ENCODE results near the gene GFRA1.
"Not testable (repeated sequence)": the region's sequence is repeated elsewhere in the genome, so short reads cannot be mapped to it uniquely, and the experiment has no call there.

The GFRA1 gene

DNA sequence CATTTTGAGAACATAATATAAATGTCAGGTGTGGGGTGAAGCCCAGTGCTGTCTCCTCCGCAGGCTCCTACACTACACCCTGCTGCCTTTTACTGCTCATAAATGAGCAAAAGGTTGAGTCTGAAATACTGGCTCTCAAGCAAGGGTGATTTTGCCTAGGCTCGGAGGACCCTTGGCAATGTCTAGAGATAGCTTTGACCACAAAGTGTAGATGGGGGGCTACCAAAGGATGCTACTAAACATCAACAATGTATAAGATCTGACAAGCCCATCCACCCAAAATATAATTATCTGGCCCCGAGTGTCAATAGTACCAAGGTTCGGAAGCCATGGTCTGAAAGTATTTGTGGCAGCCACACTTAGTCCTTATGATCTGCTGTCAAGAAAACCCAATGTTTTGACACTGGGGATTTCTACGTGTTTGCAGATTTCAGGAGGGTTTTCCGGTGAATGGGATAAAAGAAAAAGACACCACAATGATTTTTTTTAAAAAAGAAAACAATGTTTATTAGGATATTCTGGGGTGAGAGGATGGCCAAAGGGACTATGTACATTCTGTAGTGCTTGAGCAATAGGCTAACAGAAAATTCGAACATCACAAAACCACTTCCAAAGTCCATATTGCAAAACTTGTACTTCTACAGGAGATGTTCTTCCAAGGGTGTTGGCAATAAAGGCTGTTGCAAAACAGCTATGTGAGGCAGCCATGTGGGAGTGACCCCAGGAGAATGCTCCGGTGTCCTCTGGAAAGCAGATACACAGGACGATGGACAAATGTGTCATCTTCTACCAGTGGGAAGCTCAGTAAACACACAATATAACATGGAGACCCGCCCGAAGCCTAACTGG lies 216.3 kb downstream of the GFRA1 start:
- no peak for DNase-seq

- DNase-seq = no peak
Observed at GRCh38 chr10:116055917-116056252, 217.1 kb downstream of the GFRA1 start.

DNA sequence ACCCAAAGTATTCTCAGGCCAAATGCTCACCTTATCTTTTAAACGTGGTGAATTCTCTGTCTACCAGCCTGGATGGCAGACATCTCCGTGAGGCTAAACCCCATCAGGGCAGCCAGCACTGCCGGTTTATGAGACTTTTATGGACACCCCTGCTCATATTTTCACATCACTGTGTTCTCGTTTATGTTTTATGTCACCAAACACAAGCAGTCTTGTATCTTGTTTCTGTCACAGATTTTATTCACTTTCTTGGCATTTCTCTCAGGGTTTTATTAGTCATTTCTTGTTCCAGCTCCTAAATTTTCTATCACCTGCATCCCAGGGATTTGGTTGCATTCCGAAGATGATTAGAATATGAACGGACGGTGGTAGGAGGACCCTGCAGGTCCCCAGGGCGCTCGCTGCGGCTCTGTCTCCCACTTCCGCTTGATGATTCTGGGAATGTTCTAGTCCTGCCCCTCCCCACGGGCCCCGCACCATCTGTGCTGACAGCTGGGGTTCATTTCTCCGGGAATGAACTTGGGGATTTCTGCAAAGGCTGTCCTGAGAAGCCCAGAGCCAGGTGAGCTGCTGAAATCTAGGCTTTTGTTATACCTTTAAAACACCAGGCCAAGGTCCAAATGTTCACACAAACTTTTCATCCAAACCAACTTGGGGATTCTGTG lies 217.6 kb downstream of the GFRA1 start:
- DNase-seq = no peak

DNA sequence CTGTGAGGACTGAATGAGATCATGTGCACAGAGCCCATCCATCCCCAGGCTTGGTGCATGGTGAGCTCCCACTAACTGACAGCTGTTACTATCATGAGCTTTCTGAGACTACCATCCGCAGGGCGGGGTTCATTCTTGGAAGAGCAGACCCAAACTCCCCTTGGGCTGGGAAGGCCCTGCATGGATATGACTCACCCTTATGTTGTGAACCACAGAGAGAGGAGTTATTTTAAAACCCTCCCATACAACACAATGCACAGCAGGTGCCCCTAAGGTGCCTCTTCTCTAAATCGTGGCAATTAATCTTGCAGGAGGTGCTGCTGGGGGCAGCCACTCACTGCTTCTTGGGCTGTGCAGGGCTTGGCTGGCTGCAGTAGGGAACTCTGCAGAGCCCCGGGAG lies 219.1 kb downstream of the GFRA1 start:
- no peak for DNase-seq

GRCh38 chr10:116053009-116053730 lies 219.8 kb downstream of the GFRA1 start:
- not testable (repeated sequence) for DNase-seq

DNA sequence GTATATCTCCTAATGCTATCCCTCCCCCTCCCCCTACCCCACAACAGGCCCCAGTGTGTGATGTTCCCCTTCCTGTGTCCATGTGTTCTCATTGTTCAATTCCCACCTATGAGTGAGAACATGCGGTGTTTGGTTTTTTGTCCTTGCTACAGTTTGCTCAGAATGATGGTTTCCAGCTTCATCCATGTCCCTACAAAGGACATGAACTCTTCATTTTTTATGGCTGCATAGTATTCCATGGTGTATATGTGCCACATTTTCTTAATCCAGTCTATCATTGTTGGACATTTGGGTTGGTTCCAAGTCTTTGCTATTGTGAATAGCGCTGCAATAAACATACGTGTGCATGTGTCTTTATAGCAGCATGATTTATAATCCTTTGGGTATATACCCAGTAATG lies 220.5 kb downstream of the GFRA1 start:
- DNase-seq = not testable (repeated sequence)

- no peak for DNase-seq
Observed at GRCh38 chr10:116049974-116050304, 223.1 kb downstream of the GFRA1 start.

- no peak for DNase-seq
Observed at GRCh38 chr10:116049158-116049973, 223.6 kb downstream of the GFRA1 start.

DNA sequence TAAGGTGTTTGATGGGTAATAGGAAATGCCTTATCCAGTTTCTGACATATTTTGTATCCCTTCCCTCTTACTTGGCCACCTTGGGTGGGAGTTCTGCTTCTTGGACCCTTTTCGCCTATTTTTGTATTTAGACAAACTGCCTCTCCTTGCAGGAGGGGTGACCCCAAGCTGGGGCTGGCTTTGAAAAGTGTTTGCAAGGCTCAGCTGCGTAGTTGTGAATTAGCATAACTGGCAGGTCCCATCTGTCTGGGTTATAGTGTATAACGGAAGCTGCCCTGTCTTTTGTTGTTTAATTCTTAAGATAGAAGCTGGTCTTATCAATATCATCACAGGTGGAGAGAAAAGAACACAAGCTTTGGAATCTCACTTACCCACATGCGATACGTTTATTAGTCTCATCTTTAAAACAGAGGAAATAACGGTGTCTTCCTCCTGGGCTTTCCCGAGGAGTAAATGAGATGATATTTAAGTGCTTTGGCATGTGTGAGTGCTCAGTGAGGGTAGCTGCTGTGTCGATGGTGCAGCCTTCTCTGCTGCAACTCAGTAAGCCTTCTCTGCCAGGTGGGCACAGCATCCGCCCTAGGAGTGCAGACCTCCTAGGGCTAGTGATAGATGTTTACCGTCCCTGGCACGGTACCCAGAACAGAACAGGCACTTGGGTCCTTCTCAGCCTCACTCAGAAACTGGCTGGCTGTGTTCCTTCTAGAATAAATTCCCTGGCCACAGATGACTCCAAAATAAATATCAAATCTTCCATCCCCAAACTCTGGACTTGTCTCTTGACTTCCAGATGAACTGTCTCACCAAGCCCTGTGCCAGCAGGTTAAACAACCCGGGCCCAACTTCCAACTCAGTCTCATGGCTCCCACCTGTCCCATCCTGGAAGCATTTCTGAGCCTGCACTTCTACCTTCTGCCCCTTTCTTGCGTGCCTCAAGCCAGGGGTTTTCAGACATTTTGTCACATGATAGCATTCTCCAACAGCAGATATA lies 227.3 kb downstream of the GFRA1 start:
- no peak for DNase-seq

- no peak for DNase-seq
Observed at GRCh38 chr10:116044801-116045248, 228.2 kb downstream of the GFRA1 start.

DNA sequence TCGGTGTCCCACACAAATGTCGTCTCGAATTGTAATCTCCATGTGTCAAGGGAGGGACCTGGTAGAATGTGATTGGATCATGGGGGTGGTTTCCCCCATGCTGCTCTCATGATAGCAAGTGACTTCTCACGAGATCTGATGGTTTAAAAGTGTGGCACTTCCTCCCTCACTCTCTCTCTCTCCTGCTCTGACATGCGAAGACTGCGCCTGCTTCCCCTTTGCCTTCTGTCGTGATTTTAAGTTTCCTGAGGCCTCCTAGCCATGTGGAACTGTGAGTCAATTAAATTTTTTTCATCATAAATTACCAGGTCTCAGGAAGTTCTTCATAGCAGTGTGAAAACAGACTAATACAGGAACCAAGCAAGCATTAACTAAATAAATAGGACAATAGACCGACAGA lies 229.1 kb downstream of the GFRA1 start:
- DNase-seq = no peak

GRCh38 chr10:116043304-116043703 lies 229.7 kb downstream of the GFRA1 start:
- no peak for DNase-seq

GRCh38 chr10:116041948-116042347 lies 231.1 kb downstream of the GFRA1 start:
- no peak for DNase-seq

- no peak for DNase-seq
Observed at GRCh38 chr10:116039612-116040011, 233.4 kb downstream of the GFRA1 start.

- no peak for DNase-seq
Observed at GRCh38 chr10:116038259-116038658, 234.7 kb downstream of the GFRA1 start.

DNA sequence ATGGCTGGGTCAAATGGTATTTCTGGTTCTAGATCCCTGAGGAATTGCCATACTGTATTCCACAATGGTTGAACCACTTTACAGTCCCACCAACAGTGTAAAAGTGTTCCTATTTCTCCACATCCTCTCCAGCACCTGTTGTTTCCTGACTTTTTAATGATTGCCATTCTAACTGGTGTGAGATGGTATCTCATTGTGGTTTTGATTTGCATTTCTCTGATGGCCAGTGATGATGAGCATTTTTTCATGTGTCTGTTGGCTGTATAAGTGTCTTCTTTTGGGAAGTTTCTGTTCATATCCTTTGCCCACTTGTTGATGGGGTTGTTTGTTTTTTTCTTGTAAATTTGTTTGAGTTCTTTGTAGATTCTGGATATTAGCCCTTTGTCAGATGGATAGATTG lies 237.6 kb downstream of the GFRA1 start:
- DNase-seq = not testable (repeated sequence)

DNA sequence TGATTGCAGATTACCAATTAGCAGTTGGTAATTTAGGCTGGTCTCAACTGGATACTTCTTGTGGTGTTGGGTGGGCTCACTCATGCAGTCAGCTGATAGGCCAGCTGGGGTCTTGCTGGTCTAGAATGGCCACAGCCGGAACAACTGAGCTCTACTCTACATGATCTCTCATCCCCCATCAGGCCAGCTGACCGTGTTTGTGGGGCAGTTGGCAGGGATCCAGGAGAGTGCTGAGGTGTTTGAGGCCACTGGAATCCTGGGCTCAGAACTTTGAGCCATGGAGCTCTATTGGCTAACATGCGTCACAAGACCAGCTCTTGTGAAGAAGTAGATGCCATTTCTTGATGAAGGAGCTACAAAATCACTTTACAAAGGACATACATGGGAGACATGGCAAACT lies 242.4 kb downstream of the GFRA1 start:
- DNase-seq = no peak

DNA sequence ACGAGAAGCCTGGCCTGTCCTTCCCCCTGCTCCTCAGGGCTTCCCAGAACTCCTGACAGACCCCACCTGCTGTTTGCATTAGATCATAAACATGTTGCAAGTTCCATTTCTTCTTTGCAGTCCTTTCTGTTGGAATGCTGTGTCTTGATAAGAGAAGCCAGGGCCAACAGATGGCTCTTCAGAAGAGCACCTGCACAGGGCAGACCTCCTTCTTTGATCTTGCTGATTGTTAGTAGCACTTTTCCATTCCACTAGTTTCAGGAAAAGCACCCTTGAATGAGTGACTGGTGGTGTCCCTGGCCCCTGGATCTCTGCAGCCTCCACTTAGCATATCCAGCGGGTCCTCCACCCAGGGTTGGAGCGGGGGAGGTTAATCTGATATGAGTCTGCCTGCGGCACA lies 243.2 kb downstream of the GFRA1 start:
- DNase-seq = no peak

GRCh38 chr10:116027355-116027754 lies 245.7 kb downstream of the GFRA1 start:
- no peak for DNase-seq

DNA sequence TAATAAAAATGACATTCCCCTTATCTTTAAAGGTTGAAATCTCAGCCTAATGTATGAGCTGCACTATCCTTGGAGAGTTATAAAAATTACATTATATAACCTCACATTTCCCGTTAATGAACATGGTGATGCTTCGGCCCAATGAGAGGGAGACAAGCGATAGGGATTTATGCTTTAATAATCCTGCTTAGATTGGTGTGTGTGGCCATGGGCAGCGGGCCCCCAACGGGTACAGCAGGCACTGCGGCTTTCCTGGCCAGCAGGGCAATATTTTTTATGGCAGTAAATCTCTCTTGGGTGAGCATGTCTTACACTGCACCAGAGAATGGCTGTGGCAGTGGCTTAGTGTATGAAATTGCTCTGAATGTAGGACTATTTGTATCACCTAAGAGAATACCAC lies 246.3 kb downstream of the GFRA1 start:
- DNase-seq = no peak

- no peak for DNase-seq
Observed at GRCh38 chr10:116026315-116026714, 246.7 kb downstream of the GFRA1 start.
